GM18511 (cell line): ENCODE measurements around the gene SYNRG.
"Not testable (repeated sequence)": the region's sequence is repeated elsewhere in the genome, so short reads cannot be mapped to it uniquely, and the experiment has no call there.

Source experiments
- ATAC-seq: cut with Tn5 transposase; IDR thresholded peaks from one replicate; pipeline ENCODE4 v1.9.1; 2021; ENCODE audit warnings: mild to moderate bottlenecking, moderate library complexity; ENCODE audit not compliant: unreplicated experiment

SYNRG gene

DNA sequence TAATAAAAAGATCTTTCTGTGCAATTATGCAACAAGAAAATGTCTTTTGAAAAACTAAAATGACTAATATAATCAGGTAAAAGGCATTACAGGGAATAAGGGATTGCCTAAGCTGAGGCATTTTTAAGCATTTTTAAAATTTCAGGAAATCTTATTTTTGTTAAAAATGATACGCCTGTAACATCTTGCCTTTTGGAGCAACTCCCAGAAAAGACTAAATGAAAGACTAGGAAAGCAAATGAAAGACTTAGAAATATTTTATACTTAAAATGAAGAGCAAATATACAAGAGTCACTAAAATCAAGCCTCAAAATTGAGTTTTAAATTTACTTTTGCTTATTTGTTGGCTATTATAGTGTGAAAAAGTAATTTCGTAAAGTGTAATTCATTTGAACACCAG is 63.7 kb downstream of the SYNRG start:
- no peak for ATAC-seq

- ATAC-seq = no peak
Measured at GRCh38 chr17:37543637-37544052, 65.6 kb downstream of the SYNRG start.

DNA sequence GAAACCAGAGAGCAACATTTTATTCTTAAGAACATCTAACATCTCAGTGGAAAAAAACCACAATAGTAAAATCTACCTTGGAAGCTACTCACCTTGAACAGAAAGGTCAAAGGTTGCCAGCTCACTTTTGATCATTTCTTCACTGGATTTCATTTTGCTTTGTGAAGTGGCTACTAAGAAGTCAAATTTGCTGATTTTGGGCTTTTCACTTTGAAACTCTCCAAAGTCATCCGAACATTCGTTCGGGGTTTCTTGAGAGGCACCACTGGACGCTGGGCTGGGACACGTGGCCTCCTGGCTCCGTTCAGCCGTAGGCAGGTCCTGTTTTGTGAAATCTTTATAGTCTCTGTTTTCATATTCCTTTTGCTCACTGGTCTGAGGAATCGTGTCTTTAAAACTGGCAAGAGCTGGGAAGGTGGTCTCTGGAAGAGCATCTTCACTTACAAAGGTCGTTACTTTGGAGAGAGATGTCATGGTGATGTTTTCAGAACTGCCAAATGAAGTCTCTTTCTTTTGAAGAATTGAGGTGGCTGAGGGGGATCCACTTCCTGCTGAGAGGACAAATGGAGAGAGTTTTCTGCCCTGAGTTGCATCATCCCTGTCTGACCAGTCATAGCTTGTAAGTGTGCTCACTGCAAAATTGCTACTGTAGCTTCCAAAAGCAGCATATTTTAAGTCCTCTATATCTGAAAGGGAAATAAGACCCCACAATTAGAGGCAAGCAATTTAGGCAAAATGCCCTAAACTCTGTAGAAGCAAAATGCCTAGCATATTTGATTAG is 67.1 kb downstream of the SYNRG start:
- no peak for ATAC-seq

DNA sequence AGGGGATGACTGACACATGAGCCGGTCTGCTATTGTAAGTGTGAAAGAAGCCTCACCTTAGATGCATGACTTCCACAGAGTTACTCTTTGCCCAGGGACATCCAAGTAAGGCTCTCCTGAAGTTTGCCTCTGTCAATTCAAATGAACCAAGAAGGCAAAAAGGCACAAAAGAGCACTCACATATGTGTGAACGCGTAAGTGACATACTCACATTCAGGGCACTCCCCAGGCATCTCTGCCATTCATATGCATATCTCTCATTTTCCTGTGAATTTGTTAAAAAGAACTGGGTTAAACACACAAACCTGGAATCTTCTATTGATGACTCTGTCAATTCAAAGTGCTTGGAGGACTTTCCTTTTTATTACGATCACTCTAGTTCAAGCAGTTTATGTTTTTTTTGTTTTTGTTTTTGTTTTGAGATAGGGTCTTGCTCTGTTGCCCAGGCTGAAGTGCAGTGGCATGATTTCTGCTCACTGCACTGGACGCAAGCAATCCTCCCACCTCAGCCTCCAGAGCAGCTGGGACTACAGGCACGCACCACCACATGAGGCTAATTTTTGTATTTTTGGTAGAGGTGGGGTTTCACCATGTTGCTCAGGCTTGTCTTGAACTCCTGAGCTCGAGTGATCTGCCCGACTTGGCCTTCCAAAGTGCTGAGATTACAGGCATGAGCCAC is 70.1 kb downstream of the SYNRG start:
- ATAC-seq = no peak

- ATAC-seq = no peak
Measured at GRCh38 chr17:37535906-37536305, 73.3 kb downstream of the SYNRG start.

GRCh38 chr17:37532756-37533155 is 76.5 kb downstream of the SYNRG start:
- no peak for ATAC-seq

- no peak for ATAC-seq
Measured at GRCh38 chr17:37530420-37530819, 78.8 kb downstream of the SYNRG start.

- ATAC-seq = no peak
Measured at GRCh38 chr17:37527249-37527851, 81.9 kb downstream of the SYNRG start.

DNA sequence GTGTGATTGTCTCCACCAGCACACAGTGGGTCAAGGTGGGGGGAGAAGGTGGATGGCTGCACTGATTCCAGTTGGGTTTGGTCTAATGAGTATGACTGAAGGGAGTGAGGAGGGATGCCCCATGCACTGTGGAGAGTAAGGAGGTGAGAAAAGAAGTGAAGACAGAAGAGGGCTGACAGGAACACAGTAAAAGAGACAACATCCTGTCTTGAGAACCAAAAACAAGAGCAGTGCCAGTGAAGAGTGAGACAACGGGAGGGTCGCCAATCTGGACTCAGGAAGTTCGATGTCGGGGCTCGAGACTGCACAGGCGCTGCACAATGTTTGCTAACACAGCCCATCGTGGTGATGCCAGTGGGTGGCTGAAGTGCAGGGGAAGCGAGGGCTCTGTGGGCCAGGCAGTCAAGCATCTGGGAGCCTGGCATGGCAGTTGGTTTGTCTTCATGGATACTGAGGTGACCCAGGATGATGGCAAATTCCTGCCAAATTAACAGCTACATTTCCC is 85.5 kb downstream of the SYNRG start:
- no peak for ATAC-seq

GRCh38 chr17:37521821-37522220 is 87.4 kb downstream of the SYNRG start:
- no peak for ATAC-seq

- no peak for ATAC-seq
Measured at GRCh38 chr17:37520174-37520573, 89.0 kb downstream of the SYNRG start.

DNA sequence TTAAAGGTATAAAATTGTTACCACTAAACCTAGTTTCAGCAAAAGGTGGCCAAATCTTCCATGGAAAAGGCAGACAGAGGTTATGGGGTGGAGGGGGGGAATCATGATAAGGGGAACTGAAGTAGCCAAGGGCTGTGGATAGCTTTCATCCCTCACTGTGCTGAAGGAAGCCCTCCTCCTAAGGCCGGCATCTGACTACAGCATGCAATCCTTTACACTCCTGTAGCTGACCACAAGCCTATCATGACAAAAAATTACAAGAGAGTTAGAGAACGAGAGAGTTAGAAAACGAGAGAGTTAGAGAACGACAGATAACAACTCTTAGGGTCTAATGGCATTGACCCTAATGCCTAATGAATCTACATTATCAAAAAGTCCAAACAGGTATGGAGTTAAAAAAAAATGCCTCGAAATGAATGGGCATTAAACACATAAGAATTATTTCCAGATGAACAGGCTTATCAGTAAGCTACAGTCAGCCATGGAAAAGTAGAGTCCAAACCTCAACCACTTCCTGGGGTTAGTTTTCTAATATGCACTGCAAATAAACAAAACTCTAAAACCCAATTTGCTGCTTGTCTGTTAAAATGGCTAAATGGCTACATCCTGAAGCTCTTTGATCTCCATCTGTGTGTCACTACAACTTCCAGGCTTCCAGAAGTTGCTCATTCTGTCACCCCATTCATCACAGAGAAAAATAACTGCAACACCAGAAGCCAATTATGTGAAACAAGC is 89.8 kb downstream of the SYNRG start:
- no peak for ATAC-seq

DNA sequence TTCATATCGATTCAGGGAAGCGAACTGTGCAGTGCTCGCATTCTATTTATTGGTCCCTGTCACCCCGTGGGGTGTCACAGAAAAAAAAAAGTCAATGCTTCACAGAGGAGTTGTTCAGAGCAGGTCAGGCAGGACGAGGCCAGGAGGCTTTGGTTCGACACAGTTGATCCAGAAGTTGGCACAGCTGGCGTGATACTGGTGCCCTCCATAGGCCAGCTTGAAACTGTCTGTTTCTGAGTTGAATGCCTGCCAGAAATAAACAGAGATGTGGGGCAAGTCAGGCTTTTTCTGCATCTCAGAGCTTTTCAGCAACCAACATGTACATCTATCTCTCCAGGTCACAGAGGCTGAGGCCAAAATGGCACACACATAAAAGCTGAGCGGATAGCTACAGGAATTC is 90.4 kb downstream of the SYNRG start:
- no peak for ATAC-seq

DNA sequence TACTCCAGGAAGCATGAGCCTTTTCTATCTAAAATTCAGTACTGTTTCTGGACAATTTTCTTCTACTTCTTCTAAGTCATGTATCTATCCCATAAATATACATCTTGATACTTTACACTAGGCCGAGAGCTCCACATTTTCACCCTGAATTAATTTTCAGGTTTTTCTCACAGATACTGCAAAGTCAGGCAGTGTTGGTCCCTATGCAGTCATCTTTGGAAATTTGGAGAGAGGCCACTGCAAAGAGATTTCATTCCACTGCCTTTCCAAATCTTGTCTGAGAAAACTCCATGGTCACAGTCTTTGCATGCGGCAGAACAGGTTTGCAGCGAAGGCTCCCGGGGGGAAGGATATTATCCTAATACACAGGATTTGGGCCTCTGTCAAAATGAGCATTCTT is 91.3 kb downstream of the SYNRG start:
- no peak for ATAC-seq

- ATAC-seq = no peak
Measured at GRCh38 chr17:37516127-37516571, 93.1 kb downstream of the SYNRG start.

DNA sequence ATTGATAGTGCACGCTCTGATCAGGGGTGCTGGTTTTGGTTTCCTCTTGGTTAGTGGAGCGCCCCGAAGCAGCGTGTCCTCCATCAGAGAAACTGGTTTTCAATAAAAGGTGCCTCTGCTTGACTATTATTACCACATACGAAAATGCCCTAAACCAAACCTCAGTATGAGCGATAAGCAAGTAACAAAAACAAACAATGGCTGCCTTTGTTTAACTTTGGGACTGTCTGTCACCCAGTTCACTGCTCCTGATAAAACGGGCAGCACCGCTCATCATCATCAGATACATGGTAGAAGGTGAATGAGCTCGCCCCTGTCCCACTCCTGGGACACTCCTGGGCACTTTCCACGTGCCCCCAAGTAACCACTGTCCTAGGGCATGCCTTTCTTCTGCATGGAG is 95.5 kb downstream of the SYNRG start:
- no peak for ATAC-seq

DNA sequence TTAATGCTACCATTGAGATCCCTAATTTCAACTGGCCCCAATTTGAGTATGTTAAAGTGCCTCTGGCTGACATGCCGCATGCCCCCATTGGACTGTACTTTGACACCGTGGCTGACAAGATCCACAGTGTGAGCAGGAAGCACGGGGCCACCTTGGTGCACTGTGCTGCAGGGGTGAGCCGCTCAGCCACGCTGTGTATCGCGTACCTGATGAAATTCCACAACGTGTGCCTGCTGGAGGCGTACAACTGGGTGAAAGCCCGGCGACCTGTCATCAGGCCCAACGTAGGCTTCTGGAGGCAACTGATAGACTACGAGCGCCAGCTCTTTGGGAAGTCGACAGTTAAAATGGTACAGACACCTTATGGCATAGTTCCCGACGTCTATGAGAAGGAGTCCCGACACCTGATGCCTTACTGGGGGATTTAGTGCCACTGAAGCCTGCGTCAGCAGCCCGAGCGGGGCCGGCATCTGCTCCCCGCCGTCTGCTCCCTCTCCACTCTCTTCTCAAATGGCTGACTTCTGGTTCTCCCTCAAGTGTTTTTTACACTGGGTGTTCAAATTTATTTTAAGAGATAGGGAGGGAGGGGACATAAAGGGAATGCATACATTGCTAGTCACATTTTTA is 96.7 kb downstream of the SYNRG start:
- ATAC-seq = no peak

- ATAC-seq = not testable (repeated sequence)
Measured at GRCh38 chr17:37511642-37512041, 97.6 kb downstream of the SYNRG start.

DNA sequence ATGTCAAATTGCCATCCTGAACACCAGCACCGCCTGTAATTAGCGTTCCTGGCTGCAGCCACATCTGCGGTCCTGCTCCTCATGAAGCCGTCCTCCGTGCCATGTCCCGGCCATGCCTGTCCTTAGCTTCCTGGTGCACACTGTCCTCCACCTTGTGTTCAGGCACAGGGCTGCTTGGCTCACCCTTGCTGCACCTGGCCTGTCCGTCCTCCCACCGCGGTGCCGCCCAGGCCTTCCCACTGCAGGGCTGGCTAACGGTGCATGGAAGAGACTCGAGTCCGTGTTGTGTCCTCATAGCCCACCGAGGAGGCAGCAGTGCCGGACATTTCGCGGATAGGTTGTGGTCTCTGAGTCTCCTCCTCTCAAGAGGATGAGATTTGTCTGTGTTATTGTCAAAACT is 99.2 kb downstream of the SYNRG start:
- no peak for ATAC-seq

DNA sequence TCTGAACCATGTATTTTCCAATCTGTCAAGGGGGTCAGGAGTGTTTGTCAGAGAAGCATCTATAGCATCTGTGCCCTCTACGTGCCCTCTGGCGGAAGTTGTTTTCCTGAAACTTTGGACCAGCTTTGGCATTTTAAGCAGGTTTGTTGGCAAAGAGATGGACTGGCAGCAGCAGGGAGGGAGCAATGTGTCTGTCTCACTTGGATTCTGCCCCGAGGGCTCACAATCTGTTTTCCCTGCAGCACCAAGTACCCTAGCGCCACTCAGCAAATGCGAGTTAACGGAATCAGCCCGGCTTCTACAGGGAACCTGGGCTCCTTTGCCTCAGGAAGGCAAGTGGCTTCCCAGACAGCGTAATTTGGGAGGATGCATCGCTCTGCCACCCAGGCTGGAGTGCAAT is 102.1 kb downstream of the SYNRG start:
- no peak for ATAC-seq

DNA sequence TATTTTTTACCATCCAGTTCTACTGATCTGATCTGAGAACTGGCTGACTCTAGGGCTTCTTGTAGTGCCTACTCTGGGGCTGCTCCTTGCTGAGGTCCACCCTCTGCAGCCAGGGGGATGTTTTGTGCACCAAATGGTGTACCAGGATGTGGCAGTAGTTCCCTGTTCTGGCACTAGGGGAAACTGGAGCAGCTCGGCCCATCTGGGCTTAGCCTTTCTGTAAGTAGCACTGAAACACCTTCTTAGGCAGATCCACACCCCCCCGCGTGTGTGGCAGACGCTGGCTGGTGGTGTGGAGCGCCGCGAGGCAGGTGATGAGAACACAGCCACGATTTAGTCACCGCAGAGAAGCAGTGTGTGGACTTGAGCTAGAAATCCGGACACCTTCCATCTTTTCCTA is 102.5 kb downstream of the SYNRG start:
- ATAC-seq = no peak
